BJ (cell line): Measurements from ENCODE around the gene UBE3C. TPM values are rescaled to one million over a fixed set of nuclear protein-coding genes. Genes with fewer than 3 reads are reported as not detected.

Source experiments
- CTCF ChIA-PET: fragments of 350-600 bp; formaldehyde crosslinking; extraction: SDS; loops from one replicate; lab custom pipeline; 2021; ENCODE audit warnings: antibody characterized with exemption, inconsistent platforms; lab: Yijun Ruan, JAX
- POLR2A ChIA-PET: fragments of 300-600 bp; sonication (Branson Sonifier 250); formaldehyde crosslinking; extraction: SDS; loops from one replicate; lab custom pipeline; 2021; ENCODE audit warnings: antibody characterized with exemption; lab: Charles Lee
- DNase-seq: peaks from one replicate; pipeline ENCODE4 v3.0.0-alpha.2; 2011; ENCODE audit warnings: low read depth
- H3K27me3 ChIP-seq: 2 replicates; pipeline ENCODE4 v1.6.0; 2011; ENCODE audit warnings: low read length; ENCODE audit not compliant: control insufficient read depth, insufficient read depth
- H3K36me3 ChIP-seq: 2 replicates; pipeline ENCODE4 v1.5.1; 2011; ENCODE audit warnings: low read length; ENCODE audit not compliant: control insufficient read depth, insufficient read depth
- H3K4me3 ChIP-seq: 2 replicates; pipeline ENCODE4 v1.5.1; 2011; ENCODE audit warnings: low read depth, mild to moderate bottlenecking, control low read depth, low read length
- polyA plus RNA-seq: library from polyadenylated mRNA; depleted of rRNA; stranded (reverse); fragments of >200 nt; gene quantifications from 2 replicates; pipeline ENCODE4 v1.2.3, GENCODE V29; 2011
- TF ChIP-seq, protein P1 (sequence below): IDR thresholded peaks from 2 replicates; pipeline ENCODE4 v1.5.1; 2011; ENCODE audit warnings: low read depth, mild to moderate bottlenecking, control low read depth, inconsistent platforms, low read length, moderate library complexity; ENCODE audit not compliant: insufficient read depth

UBE3C gene
- polyA plus RNA-seq, 1 experiment, result 50.0 TPM

DNA sequence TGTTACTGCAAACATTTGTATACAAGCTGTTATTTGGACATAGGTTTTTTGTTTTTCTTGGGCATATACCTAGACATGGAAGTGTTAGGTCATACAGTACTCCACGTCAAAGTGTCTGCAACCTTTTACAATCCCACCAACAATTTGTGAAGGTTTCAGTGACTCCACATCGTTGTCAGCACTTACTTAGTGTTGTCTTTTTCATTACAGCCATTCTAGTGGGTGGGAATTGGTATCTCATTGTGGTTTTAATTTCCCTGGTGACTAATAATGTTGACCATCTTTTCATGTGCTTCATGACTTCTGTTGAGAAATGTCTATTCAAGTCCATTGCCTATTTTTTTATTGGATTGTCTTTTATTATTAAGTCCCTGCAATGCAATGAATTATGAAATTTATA is 95.0 kb downstream of the UBE3C start:
- ChIA-PET POLR2A (no interaction called here), CTCF (interaction anchor here (0.9 to 1.8 kb wide), 5 partner anchors 12 to 27 kb away, joined by 3 to 6 read pairs (median 4); no protein-coding TSS in a partner anchor)
- no peak for DNase-seq
- Histone ChIP-seq H3K4me3 (no peak overlapping the region), H3K27me3 (no peaks in the 10 kb centered on the region), H3K36me3 (peaks cover 5% of the 10 kb centered on the region)
- TF ChIP-seq, protein P1, sequence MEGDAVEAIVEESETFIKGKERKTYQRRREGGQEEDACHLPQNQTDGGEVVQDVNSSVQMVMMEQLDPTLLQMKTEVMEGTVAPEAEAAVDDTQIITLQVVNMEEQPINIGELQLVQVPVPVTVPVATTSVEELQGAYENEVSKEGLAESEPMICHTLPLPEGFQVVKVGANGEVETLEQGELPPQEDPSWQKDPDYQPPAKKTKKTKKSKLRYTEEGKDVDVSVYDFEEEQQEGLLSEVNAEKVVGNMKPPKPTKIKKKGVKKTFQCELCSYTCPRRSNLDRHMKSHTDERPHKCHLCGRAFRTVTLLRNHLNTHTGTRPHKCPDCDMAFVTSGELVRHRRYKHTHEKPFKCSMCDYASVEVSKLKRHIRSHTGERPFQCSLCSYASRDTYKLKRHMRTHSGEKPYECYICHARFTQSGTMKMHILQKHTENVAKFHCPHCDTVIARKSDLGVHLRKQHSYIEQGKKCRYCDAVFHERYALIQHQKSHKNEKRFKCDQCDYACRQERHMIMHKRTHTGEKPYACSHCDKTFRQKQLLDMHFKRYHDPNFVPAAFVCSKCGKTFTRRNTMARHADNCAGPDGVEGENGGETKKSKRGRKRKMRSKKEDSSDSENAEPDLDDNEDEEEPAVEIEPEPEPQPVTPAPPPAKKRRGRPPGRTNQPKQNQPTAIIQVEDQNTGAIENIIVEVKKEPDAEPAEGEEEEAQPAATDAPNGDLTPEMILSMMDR, result no peak

DNA sequence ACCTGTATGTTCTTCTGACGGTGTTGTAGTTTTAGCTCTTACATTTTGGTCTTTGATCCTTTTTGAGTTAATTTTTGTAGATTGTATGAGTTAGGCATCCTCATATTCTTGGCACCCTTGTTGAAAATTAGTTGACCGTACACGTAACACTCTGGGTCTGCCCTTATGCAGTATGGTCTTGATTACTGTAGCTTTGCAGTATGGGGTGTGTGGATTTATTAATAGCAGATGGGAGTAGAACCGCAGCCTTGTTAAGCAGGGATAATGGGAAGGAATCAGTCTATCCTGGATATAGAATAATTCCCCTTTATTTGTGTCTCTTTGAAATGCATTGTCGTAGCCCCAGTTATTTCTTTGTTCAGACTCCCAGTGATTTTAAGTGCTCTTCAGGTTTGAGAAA is 95.5 kb downstream of the UBE3C start:
- H3K36me3 ChIP-seq, result peaks cover 5% of the 10 kb centered on the region
- CTCF ChIA-PET, result interaction anchor here (0.9 to 1.8 kb wide), 4 partner anchors 11 to 26 kb away, joined by 3 to 6 read pairs (median 4); no protein-coding TSS in a partner anchor
- no peaks in the 10 kb centered on the region for H3K27me3 ChIP-seq
- DNase-seq, result peak; percentile 32
- no peak overlapping the region for H3K4me3 ChIP-seq
- TF ChIP-seq, protein P1, result no peak
- POLR2A ChIA-PET, result no interaction called here

DNA sequence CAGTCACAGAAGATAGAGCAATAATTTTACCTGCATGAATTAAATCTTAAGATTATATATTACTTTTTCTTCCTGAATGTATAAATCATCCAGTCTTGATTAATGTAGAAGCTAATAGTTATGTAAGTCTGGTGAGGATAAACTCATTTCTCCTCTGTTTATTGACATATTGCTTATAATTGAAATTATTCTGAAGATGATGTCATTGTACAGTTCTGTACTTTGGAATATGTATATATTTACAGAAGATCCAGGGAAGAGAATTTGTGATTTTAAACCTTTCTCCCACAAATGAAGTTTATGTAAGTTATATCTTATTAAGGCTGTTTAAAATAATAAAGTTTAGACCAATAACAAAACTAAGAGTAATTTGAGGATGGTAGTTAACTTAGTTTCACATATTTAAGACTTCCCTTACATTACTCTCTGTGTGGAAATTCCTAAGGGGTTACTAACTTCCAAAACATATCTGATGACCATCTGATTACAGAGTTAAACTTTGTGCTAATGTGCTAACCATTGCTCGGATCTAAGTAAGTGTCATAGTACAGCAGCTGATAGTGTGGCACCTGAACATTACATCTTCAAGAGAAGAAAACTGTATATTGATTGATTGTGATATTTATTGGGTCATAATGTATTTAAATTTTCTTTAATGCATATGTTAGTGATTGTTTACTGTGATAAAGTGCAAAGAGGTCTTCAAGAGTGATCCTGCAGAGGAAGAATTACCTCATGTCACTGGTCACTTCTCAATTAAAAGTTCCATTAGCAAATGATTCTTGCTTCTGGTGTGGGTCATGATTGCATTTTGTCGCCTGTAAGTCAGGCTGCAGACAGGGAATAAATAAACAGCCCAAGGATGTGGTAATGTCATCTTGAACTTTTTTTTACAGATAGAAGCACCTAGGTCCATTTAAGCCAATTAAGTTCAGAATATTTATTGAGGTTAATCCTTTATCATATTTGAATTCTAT is 96.9 kb downstream of the UBE3C start:
- ChIA-PET CTCF (interaction anchor here (0.6 to 2.0 kb wide), 4 partner anchors 9 to 99 kb away, joined by 3 to 4 read pairs (median 4); no protein-coding TSS in a partner anchor), POLR2A (no interaction called here)
- no peak for DNase-seq
- H3K36me3 ChIP-seq, result peaks cover 6% of the 10 kb centered on the region
- no peak overlapping the region for H3K4me3 ChIP-seq
- no peaks in the 10 kb centered on the region for H3K27me3 ChIP-seq
- TF ChIP-seq, protein P1, result no peak

DNA sequence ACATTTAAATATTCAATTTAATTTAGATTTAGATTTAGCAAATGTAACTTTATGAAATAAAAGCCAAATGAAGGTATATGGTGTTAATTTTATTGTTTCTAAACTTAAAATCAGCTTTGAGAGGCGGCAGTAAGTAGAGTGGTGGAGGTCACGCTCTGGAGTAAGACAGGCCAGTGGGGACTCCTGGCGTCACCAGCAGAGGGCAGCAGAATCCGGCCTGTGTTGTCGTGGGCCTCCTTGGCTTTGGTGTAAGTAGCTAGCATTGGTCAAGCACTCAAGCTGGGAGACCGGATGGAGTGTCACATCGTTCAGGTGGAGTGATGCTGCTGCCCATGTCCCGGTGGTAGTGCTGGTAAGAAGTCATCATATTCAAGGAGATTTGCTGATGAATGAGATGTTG is 99.4 kb downstream of the UBE3C start:
- ChIA-PET CTCF (interaction anchor here (2.1 to 3.0 kb wide), 2 partner anchors 12 to 35 kb away, joined by 5 to 14 read pairs; no protein-coding TSS in a partner anchor), POLR2A (no interaction called here)
- TF ChIP-seq, protein P1, result no peak
- DNase-seq, result no peak
- H3K4me3 ChIP-seq, result no peak overlapping the region
- H3K27me3 ChIP-seq, result no peaks in the 10 kb centered on the region
- peaks cover 5% of the 10 kb centered on the region for H3K36me3 ChIP-seq

DNA sequence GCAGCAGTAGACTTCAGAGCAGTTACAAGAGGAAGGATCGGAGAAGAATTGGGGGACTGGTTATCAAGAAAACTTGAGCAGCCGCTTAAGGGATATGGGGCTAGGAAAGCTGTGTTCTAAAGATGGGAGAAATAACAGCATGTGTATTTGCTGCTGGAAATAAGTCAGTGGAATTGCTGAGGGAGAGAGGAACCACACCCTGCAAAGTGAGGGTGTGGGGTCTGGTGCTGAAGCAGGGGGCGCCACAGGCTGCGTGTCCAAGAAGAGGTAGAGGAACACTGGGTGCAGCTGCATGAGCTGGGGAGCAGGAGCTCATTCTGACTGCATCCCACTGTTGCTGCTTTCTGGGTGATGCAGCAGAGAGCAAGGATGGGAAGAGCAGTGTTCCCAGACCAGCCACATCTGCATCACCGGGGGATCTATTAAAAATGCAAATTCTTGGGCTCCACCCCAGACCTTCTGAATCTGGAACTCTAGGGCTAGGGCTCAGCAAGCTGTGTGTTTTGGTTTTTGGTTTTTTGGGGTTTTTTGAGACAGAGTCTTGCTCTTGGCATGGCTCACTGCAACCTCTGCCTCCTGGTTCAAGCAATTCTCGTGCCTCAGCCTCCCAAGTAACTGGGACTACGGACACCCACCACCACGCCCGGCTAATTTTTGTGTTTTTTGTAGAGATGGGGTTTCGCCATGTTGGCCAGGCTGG is 101.0 kb downstream of the UBE3C start:
- CTCF ChIA-PET, result interaction anchor here (2.1 to 3.0 kb wide), 3 partner anchors 10 to 33 kb away, joined by 5 to 16 read pairs (median 14); no protein-coding TSS in a partner anchor
- TF ChIP-seq, protein P1, result no peak
- no peak for DNase-seq

More for the DNA sequence above, 101.0 kb downstream of the UBE3C start:
- no peaks in the 10 kb centered on the region for H3K27me3 ChIP-seq
- peaks cover 4% of the 10 kb centered on the region for H3K36me3 ChIP-seq
- POLR2A ChIA-PET, result no interaction called here
- H3K4me3 ChIP-seq, result no peak overlapping the region
